ENCODE measurements around the gene KCNS1. TPM values are rescaled to one million over a fixed set of nuclear protein-coding genes. Genes with fewer than 3 reads are reported as not detected.
"Not testable (repeated sequence)": the region's sequence is repeated elsewhere in the genome, so short reads cannot be mapped to it uniquely, and the experiment has no call there.

KCNS1 gene
- polyA plus RNA-seq, 4 donors, result 0.37 to 0.57 (median 0.51) TPM

DNA sequence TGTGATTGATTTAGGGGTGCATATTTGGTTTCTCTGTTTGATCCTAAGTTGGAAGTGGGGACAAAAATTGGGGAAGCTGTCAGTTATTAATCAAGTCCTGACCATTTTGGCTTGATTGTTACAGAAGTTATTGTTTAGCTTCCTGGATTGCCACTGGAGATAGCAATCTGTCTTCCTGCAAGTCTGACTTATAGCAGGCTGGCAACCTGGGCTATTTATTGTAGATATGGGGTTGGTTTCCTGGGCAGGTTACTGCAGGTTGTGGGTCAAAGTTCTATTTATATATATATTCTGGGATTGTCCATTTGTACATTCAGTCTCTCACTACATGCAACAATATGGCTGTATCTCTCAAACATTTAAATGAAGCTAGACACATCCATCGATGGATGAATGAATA, 17.8 kb downstream of the KCNS1 start:
- DNase-seq (ENCODE audit: low read depth in 4 of 4, low spot score in 3 of 4), result no peak

DNA sequence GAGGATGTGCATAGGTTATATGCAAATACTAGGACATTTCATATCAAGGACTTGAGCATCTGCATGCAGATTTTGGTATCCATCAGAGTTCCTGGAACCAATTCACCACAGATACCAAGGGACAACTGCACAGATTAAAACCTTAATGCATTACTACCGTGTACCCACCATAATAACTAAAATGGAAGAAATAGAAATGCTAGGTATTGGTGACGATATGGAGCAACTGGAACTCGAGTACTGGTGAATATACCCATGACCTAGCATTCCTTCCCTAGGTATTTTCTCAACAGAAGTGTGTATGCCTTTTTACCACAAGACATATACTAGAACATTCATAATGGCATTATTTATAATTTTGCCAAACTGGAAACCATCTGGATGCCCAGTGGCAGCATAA, 18.5 kb downstream of the KCNS1 start:
- no peak for DNase-seq (ENCODE audit: low read depth in 4 of 4, low spot score in 3 of 4)

DNA sequence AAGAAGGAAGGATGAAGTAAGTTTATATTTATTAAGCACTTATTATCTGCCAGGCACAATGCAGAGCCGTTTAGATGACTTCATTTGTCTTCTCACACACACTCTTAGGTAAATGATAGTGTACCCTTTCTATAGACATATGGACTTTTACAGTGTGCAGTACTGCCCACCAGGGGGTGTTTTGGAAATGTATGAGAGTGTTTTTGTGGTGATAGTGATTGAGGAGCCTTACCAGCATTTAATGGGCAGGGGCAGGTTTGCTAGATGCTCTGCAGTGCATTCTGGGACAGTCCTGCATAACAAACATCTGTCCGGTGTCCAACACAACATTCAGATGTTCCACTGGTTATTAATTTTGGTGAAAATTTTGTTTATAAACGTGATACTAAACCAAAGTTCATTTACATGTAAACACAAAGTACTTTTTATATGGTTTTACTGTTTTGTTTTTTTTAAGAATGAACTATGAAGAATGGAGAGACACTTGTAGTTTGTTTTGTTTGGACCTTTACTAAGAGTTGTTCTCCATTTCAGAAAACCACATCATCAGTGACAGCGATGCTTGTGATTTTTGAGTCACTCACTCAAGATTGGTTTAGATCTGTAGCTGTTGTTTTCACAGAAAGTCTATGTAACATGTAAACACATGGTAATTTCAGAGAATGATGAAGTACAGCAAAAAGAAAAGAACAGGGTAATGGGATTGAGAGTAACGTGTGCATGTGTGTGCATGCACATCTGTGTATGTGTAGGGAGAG, 19.9 kb downstream of the KCNS1 start:
- no peak for DNase-seq (ENCODE audit: low read depth in 4 of 4, low spot score in 3 of 4)

DNA sequence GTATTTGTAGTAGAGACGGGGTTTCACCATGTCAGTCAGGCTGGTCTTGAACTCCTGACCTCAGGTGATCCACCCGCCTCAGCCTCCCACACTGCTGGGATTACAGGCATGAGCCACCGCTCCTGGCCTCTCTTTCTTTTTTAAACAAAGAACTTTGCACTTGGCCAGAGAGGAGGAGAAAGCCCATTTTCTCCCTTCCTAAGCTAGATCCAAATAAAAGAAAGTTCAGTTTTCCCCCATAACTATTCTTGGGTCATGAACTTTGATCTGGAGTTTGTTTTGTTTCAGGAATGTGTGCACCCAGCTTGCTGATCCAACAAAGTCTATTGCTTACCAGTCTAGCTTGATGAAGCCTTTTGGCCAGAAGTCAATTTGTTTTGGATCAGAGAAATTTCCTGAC, 23.4 kb downstream of the KCNS1 start:
- DNase-seq (ENCODE audit: low read depth in 4 of 4, low spot score in 3 of 4), result no peak

DNA sequence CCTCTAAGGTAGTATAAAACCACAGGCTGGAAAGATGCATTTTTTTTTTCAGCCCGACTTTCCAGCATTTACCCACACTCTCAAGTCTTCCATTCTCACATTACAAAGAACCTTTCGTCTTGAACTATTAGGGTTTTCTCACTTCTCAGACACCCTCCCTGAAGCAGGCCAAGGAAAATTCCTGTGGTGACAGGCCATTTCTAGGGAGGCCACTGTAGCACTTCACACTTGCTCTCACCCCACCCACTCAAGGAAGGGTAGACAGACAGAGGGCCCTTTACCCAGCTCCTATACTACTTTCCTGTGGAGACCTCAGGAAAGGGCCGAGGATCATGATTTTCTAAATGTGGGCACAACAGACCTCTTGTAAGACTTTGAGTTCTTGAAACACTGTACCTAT, 27.7 kb downstream of the KCNS1 start:
- DNase-seq (ENCODE audit: low read depth in 4 of 4, low spot score in 3 of 4), result no peak

DNA sequence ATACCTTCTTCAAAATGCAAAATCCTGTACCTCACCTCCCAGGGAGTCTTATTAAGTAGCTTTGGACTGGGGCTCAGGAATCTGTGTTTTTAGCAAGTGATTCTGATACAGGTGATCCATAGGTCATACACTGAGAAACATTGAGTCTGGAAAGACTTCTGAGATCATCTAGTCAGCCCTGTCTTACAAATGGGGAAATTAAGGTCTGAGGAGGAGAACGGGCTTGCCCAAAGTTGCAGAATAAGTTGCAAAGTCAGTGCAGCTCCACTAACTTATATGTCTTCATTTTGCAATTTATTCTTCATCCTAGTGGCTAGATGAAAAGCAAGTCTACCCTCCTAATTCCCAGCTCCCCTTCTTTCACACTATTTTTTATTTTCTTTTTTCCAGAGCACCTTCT, 28.9 kb downstream of the KCNS1 start:
- no peak for DNase-seq (ENCODE audit: low read depth in 4 of 4, low spot score in 3 of 4)

DNA sequence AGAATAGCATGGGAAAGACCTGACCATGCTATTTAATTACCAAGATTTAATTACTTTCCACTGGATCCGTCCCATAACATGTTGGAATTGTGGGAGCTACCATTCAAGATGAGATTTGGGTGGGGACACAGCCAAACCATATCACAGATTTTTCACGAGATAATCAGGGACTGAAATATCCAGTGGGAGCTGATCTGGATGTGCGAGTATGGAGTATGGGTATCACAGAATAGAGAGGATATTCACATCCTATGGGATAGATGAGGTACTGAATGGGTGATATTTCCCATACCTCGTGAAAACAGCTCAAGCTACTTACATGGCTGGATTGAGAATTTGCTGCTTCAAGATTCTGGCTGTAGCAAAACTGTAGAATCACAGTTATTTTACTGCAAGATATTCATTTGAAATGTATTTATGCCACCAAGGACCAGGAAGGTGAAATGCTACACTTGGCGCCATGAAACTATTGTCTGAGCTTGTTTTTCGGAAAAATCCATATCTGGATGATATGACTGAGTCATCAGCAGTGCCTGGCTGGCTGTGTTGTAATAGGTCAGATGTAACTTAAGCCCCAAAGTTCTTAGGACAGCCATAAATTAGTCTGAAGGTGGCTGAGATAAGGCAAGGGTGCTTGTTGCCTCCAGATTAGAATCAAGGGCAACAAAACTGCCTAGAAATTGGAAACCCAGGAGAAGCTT, 29.8 kb downstream of the KCNS1 start:
- no peak for DNase-seq (ENCODE audit: low read depth in 4 of 4, low spot score in 3 of 4)

DNA sequence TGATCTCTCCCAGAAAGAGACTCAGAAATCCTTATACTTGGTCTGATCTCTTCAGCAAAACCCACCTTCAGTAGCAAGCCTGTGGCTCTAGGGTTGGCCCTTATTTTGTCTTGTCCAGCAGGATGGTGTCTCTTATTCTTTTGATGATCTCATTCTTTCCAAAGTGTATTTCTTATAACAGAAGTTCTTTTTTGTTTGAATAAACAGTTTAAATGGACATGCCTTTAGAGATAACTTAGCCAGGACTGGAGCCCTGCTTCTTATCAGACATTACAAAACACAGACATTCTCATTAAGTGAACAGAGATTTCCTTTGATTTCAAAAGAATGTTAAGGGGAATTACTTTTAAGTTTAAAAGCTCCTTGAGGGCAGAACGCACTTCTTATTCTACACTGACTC, 31.7 kb downstream of the KCNS1 start:
- DNase-seq (ENCODE audit: low read depth in 4 of 4, low spot score in 3 of 4), result no peak

DNA sequence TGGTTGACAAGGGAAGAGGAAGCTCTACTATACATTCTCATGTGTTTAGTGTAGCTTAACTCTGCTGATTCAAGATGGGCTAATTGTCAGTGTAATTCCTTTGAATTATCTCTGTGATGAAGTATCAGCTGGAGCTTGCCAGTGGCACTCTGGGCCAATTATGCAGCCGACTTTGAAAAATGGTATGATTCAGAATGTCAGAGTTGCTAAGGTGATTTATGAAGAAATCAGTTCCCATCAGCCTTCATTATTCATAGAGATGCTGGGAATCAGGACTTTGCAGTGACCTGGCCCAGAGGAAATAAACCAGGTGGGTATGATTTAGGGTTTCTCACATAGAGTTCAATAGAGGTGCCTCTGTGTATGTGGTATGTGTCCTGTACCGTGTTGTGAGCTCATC, 33.4 kb downstream of the KCNS1 start:
- DNase-seq (ENCODE audit: low read depth in 4 of 4, low spot score in 3 of 4), result no peak

DNA sequence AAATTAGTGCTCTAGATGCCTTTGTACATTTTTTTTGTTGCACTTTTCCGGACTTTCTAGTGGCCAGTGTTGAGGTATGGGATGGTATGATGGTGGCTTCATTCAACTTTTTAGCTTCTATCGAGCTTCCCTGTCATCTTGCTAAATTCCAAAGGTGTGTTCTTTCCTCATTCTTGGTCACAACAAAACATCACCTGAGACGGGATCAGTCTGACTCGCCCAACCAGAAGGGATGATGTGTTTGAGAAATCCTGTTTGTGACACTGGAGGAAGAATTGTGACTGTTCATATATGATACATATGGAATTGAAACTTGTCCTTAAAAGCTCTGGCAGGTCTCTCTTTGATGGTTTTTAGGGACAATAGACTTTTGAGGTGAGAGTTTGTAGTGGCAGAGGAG, 33.8 kb downstream of the KCNS1 start:
- DNase-seq (ENCODE audit: low read depth in 4 of 4, low spot score in 3 of 4), result no peak

DNA sequence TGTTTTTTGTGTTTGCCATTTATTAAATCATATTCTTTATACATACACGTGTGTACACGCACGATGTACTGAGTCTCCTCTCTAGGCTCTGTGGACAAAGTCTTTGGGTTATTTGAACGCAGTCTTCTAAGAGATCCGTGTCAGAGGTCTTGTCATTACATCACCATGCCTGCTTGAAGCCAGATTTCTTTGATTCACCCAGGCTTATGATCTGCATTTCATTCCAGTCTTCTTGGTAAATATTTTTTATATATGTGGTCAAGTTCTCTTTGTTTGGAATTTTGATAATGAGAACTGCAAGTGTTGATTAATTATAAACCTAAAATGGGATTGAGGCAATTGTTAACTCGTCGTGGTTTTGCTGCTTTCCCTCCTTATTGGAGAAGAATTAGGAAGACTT, 34.6 kb downstream of the KCNS1 start:
- DNase-seq (ENCODE audit: low read depth in 4 of 4, low spot score in 3 of 4), result no peak

DNA sequence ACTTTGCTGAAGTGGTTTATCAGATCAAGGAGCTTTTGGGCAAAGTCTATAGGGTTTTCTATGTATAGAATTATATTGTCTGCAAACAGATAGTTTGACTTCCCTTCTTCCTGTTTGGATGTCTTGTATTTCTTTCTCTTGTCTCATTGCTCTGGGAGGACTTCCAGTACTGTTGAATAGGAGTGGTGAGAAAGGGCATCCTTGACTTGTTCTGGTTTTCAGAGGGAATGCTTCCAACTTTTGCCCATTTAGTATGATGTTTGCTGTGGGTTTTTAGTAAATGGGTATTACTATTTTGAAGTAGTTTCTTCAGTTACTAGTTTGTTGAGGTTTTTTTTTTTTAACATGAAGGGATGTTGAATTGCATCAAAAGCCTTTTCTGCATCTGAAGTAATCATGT, 36.1 kb downstream of the KCNS1 start:
- DNase-seq (ENCODE audit: low read depth in 4 of 4, low spot score in 3 of 4), result no peak

DNA sequence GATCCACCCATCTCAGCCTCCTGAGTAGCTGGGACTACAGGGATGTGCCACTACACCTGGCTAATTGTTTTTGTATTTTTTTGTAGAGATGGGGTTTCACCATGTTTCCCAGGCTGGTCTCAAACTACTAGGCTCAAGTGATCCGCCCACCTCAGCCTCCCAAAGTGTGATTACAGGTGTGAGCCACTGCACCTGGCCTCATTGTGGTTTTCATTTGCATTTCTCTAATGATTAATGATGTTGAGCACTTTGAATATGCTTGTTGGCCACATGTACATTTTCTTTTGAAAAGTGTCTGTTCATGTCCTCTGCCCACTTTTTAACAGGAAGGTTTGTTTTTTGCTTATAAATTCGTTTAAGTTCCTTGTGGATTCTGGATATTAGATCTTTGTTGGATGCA, 37.8 kb downstream of the KCNS1 start:
- DNase-seq (ENCODE audit: low read depth in 4 of 4, low spot score in 3 of 4), result not testable (repeated sequence)

DNA sequence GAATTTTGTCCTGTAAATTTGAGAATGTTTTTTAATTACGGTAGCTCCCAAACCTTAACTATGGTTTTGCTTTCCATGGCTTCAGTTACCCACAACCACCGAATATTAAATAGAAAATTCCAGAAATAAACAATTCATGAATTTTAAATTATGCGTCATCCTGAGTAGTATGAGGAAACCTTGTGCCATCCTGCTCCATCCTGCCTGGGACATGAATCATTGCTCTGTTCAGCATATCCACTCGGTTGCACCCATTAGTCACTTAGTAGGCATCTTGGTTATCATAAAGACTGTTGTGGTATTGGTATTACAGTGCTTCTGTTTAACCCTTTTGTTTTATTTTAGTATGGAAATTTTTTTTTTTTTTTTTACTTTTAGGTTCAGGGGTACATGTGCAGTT, 39.7 kb downstream of the KCNS1 start:
- no peak for DNase-seq (ENCODE audit: low read depth in 4 of 4, low spot score in 3 of 4)

DNA sequence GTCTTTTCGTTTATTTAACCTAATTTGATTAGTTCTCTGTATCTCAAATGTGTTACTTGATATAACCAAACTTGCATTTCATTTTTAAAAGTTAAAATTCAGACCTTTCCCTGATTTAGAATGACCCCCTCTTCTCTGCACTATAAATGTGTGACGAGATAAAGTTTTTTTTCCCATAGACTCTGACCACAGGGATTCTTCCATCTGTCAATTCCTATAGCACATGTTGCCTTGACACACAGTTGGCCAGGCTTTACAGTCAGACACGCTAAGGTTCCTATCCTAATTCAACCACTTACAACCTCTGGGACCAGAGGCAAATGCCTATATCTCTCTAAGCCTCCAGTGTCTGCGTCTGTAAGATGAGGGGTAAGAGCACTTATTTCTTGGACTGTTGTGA, 40.6 kb downstream of the KCNS1 start:
- no peak for DNase-seq (ENCODE audit: low read depth in 4 of 4, low spot score in 3 of 4)

DNA sequence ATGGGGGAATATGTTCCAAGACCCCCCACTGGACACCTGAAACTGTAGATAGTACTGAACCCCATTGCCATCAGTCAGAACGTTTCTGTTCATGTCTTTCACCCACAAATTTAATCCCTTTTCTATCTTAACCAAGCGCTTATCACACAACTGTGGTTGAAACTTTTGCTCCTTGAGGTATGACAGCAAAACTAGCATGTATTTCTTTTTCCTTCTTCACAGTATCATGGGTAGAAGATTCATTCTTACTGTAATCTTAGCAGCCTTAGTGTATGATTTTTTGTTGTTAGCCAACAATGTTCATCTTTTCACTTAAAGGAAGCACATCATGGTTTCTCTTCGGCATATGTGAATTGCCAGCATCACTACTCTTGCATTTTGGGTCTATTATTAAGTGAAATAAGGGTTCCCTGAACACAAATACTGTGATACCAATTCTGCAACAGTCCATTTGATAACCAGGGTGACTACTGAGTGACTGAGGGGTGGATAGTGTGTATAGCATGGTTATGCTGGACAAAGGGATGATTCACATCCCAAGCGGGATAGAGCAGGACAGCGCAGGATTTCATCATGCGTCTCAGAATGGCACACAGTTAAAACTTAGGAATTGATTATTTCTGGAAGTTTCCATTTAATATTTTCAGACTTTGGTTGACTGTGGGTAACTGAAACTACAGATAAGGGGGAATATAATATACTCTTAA, 41.8 kb downstream of the KCNS1 start:
- DNase-seq (ENCODE audit: low read depth in 4 of 4, low spot score in 3 of 4), result no peak

DNA sequence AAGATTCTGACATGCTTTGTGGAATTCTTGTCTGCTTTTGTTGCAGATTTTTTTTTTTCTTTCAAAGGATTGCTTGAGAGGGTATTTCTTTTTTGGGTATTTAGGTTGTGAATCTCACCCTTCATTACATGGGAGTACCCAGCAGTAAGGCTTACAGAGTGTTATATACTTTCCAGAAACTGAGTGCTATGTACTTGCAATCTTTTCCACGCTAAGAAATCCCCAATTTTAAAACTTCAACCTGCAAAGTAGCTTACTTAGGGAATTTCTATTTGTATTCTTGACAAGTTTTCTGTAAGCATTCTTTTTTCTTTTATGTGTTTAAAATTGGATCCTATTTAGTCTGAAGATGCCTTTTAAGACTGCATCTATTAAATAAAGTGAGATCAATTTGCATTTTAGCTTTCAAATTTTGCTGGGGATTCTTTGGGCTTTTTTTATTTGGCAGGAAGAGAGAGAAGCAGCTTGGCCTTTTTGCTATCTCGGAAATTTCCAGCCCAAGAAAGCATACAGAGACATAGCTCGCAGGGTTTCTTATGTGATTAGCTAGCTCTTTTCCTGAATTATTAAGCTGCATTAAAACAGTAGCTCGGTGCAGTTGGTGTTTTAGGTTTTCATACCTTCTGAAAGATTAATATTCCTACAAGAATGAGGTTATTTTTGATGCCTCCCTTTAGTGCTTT, 42.6 kb downstream of the KCNS1 start:
- no peak for DNase-seq (ENCODE audit: low read depth in 4 of 4, low spot score in 3 of 4)

DNA sequence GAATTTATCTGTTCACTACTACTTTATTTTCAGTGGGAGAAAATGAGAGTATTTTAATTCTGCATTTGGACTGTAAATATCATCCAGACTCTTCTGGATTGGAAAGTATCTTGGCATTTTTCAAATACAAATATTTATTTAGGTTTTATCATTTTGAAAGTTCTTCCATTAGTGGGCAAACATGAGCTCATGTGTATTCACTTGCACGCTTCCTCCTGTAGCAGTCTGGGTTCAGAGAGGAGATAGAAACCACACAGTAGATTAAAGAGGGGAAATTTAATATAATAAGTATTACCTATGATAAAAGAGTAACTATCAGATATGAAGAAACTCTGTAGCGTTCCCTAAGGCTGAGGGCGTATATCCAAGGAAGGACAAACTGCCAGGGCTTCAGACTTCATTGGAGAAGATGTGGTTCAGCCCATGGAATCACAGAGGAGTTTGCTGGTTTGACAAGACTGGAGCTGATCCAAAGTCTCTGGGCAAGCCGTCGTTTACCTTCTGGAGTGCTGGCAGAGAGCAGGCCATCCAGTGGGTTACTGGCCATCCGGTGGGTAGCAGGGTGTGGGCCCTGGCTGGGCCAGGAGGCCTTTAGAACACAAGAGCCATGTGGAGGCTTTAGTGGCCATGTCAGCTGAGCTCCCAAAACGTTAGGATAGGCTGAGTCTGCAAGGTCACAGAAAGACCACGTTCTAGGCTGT, 44.3 kb downstream of the KCNS1 start:
- DNase-seq (ENCODE audit: low read depth in 4 of 4, low spot score in 3 of 4), result no peak

DNA sequence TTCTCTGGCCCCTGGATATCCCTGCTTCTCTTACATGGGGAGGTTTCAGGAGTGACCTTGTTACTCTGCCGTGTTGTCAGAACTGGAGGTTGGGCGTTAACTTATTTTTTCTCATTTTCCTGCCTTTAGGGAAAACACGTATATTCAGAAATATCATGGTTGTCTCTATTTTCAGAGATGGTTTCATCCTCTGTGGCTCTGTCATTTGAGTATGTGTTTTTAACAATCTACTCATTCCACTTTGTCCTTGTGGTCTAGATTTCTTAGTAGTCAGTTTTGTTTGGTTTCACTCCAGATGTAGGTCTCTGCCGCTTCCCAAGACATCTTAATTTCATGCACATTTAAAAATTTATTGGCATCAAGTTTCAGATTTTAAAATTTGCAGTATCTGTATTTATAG, 45.9 kb downstream of the KCNS1 start:
- DNase-seq (ENCODE audit: low read depth in 4 of 4, low spot score in 3 of 4), result no peak

DNA sequence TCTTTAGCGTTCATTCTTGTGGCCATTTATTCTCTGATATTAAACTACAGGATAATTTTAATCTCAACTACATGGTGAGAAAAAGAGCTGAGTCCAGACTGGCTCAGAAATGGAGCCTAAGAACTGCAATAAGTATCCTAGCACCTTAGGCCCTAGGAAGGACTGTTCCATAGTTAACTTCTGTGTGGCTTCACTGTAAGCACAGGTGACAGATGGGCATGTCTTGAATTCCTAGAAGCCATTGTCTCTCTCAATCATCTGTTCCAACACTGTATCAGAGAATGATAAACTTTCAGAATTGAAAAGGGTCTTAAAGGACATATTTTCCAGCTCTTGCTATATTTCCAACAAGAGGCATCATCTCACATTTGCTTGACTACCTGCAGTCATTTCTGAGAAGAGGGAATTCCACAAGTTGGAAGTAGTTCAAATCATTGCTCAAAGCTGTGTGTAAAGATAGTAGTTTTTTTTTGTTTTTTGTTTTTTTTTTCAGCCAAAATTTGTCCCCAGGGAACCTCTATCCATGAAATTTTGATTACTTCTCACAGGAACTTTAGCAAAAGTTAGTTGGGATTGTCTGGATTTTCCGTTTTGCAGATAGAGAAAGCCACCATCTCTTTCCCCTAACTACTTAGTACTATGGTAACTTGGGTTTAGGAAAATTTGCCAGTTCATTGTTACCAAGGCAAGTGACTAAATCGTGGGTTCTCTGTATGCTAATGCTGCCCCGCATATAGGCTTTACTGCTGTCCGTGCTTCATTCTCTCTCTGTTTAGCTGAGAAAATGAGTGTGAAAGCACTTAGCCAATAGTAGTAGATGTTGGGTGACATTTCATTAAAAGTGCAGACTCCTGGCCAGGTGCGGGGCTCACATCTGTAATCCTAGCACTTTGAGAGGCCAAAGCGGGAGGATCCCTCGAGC, 47.2 kb downstream of the KCNS1 start:
- no peak for DNase-seq (ENCODE audit: low read depth in 4 of 4, low spot score in 3 of 4)
